Right ventricle myocardium inferior (tissue), 1 donor: ENCODE results near the gene HARS1. TPM values are rescaled to one million over a fixed set of nuclear protein-coding genes. Genes with fewer than 3 reads are reported as not detected.
"Not testable (repeated sequence)": the region's sequence is repeated elsewhere in the genome, so short reads cannot be mapped to it uniquely, and the experiment has no call there.

ENCODE experiments used
- ATAC-seq: fragments of 200-7000 bp; cut with Tn5 transposase; one replicate; pipeline ENCODE4 v1.9.1; 2020; ENCODE audit warnings: mild to moderate bottlenecking, moderate library complexity
- DNase-seq: peaks from one replicate; pipeline ENCODE4 v3.0.0; 2021; ENCODE audit errors: missing footprints
- intact Hi-C: fragments of 100-400 bp; cut with DNase I; formaldehyde crosslinking; loops from one replicate; pipeline ENCODE4 v1.11.0; 2022
- microRNA-seq: library from miRNA; unstranded; fragments of <30 nt; microRNA quantifications from one replicate; pipeline ENCODE4 v1.2.0, GENCODE V29; 2020
- total RNA-seq: library from RNA; stranded (reverse); fragmentation: NEBNext Ultra II Directional; extraction: Animal tissue kit (Norgen Biotek cat#: 25700); gene quantifications from one replicate; pipeline ENCODE4 v1.2.1, GENCODE V29; 2021
- donor health status: DM: no; HTN: yes; CAD: no; lungs with severe emphysema.

HARS1 gene
- total RNA-seq, 1 donor from 2014 or later: 35.9 TPM

DNA sequence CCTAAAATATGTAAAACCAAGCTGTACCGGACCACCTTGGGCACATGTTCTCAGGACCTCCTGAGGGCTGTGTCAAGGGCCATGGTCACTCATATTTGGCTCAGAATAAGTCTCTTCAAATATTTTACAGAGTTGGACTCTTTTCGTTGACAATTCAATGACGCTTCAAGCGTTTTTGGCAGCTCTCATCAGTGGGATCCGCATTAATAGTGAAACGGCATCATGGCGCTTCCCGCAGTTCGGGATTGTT is 52.3 kb downstream of the HARS1 start:
- intact Hi-C loops: loop anchor here (1.0 to 5.0 kb wide), 3 partner anchors 75 to 237 kb away; partner anchors contain the start of genes ANKHD1, APBB3, EIF4EBP3 and SLC35A4
- not testable (repeated sequence) for ATAC-seq, DNase-seq

GRCh38 chr5:140637371-140638100 is 53.6 kb downstream of the HARS1 start:
- DNase-seq: no peak
- ATAC-seq: no peak
- intact Hi-C loops: loop anchor here (2.0 to 5.0 kb wide), 2 partner anchors 91 to 235 kb away; partner anchors contain the start of genes ANKHD1 and EIF4EBP3

- ATAC-seq (no peak), DNase-seq (no peak)
- intact Hi-C loops: loop anchor here (5.0 kb wide), 1 partner anchor 233 kb away; the partner anchor contains the start of gene ANKHD1
These were observed 55.6 kb downstream of the HARS1 start for GRCh38 chr5:140635291-140636257.

GRCh38 chr5:140634103-140634502 is 57.1 kb downstream of the HARS1 start:
- DNase-seq: no peak
- intact Hi-C loops: no loop called here
- no peak for ATAC-seq

DNA sequence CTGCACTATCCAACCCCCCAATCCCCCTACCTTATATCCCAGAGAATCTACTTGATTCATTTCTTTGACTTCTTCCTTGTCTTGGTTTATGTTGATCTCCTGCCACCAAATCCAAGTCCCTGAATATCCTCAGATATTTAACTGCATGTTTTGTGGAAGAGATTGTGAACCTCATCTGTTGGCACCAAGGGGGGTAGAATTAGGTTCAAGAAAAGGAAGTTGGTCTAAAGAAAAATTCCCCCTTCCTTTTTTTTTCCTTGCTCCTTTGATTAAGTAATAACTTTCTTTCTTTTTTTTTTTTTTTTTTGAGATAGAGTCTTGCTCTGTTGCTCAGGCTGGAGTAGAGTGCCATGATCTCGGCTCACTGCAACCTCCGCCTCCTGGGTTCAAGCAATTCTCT is 57.7 kb downstream of the HARS1 start:
- ATAC-seq: no peak
- DNase-seq: no peak
- intact Hi-C loops: no loop called here

DNA sequence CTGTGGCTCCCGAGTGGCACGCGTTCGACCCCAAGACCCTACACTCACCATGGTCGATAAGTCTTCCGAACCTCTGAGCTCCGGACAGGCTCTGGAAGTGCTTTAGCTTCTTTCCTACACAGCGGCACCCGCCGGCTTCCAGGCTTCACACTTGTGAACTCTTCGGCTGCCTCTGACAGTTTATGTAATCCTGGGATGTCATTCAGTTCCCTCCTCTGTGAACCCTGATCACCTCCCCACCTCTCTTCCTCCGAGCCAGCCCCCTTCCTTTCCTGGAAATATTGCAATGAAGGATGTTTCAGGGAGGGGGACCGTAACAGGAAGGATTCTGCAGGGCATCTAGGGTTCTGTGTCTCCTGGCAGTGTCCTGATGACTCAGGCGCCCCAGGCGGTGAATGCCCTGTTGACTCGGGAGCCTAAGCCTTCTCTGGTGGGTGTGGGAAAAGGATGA is 58.1 kb downstream of the HARS1 start, which contains the start of gene CD14:
CD14 (minus strand) TSS at position 155 of the 451 bp plus-strand sequence; CDS start at position 51, 104 bp downstream.
- intact Hi-C loops: no loop called here
- peak; percentile 88 for DNase-seq
- ATAC-seq: peak; percentile 65

GRCh38 chr5:140632366-140633020 is 58.7 kb downstream of the HARS1 start:
- intact Hi-C loops: no loop called here
- ATAC-seq: peak; percentile 71

GRCh38 chr5:140631831-140632365 is 59.3 kb downstream of the HARS1 start:
- ATAC-seq: peak; percentile 38

More at GRCh38 chr5:140632366-140633020, 58.7 kb downstream of the HARS1 start:
- DNase-seq: peak; percentile 85

GRCh38 chr5:140631036-140631417 is 60.1 kb downstream of the HARS1 start:
- DNase-seq (no peak), ATAC-seq (no peak)
- intact Hi-C loops: no loop called here

More at GRCh38 chr5:140631831-140632365, 59.3 kb downstream of the HARS1 start:
- intact Hi-C loops: no loop called here
- no peak for DNase-seq

- no peak for DNase-seq
- no peak for ATAC-seq
- intact Hi-C loops: no loop called here
These were observed 60.7 kb downstream of the HARS1 start for GRCh38 chr5:140630292-140631035.

GRCh38 chr5:140628711-140629110 is 62.5 kb downstream of the HARS1 start:
- DNase-seq: no peak
- intact Hi-C loops: no loop called here
- ATAC-seq: no peak

- intact Hi-C loops: no loop called here
These were observed 63.2 kb downstream of the HARS1 start for GRCh38 chr5:140627972-140628371.

GRCh38 chr5:140624886-140625285 is 66.3 kb downstream of the HARS1 start:
- DNase-seq, ATAC-seq, intact Hi-C loops: not testable (repeated sequence)

More at GRCh38 chr5:140627972-140628371, 63.2 kb downstream of the HARS1 start:
- ATAC-seq: no peak
- DNase-seq: no peak

Small RNA genes within 50 kb of the gene (microRNA-seq; reads per million reads assigned to microRNA genes)
- not detected for gene MIR3655

Other genes with a start within 250 kb of the HARS1 start
- 11.7 TPM for gene EIF4EBP3, start 143.7 kb downstream of the HARS1 start, total RNA-seq
- gene SRA1, start 133.9 kb downstream of the HARS1 start, total RNA-seq: 29.4 TPM
- gene APBB3, start 126.8 kb downstream of the HARS1 start, total RNA-seq: 10.6 TPM
- gene SLC35A4, start 126.5 kb downstream of the HARS1 start, total RNA-seq: 76.4 TPM
- gene CD14, start 58.2 kb downstream of the HARS1 start, total RNA-seq: 46.1 TPM
- 4.2 TPM for gene TMCO6, start 51.9 kb downstream of the HARS1 start, total RNA-seq
- gene NDUFA2, start 43.7 kb downstream of the HARS1 start, total RNA-seq: 146 TPM
- 66.4 TPM for gene IK, start 43.5 kb downstream of the HARS1 start, total RNA-seq
- gene WDR55, start 26.5 kb downstream of the HARS1 start, total RNA-seq: 11.2 TPM
- 0.24 TPM for gene DND1, start 17.8 kb downstream of the HARS1 start, total RNA-seq
- gene HARS2, start 85 bp upstream of the HARS1 start, total RNA-seq: 24.4 TPM
- 35.1 TPM for gene ZMAT2, start 9.1 kb upstream of the HARS1 start, total RNA-seq
- gene PCDHA1, start 94.8 kb upstream of the HARS1 start, total RNA-seq: not detected
- gene PCDHA2, start 103.5 kb upstream of the HARS1 start, total RNA-seq: not detected
- 0.14 TPM for gene PCDHA3, start 109.7 kb upstream of the HARS1 start, total RNA-seq
- gene PCDHA4, start 115.7 kb upstream of the HARS1 start, total RNA-seq: 0.08 TPM
- 0.05 TPM for gene PCDHA5, start 130.2 kb upstream of the HARS1 start, total RNA-seq
- gene PCDHA6, start 136.6 kb upstream of the HARS1 start, total RNA-seq: not detected
- gene PCDHA7, start 142.9 kb upstream of the HARS1 start, total RNA-seq: not detected
- not detected for gene PCDHA8, start 149.8 kb upstream of the HARS1 start, total RNA-seq
- gene PCDHA9, start 157.0 kb upstream of the HARS1 start, total RNA-seq: not detected
- gene PCDHA10, start 164.5 kb upstream of the HARS1 start, total RNA-seq: 0.11 TPM
- not detected for gene PCDHA11, start 177.6 kb upstream of the HARS1 start, total RNA-seq
- gene PCDHA12, start 183.9 kb upstream of the HARS1 start, total RNA-seq: not detected
- gene PCDHA13, start 190.8 kb upstream of the HARS1 start, total RNA-seq: not detected
- gene PCDHAC1, start 234.9 kb upstream of the HARS1 start, total RNA-seq: 0.11 TPM